Diencephalon (tissue), 1 donor: ENCODE measurements around the gene C6orf136. TPM values are rescaled to one million over a fixed set of nuclear protein-coding genes. Genes with fewer than 3 reads are reported as not detected.

Source experiments
- total RNA-seq: library from RNA; depleted of rRNA; stranded (reverse); fragments of >200 nt; gene quantifications from one replicate; pipeline ENCODE4 v1.2.3, GENCODE V29; 2014

C6orf136 gene
- 12.0 TPM for total RNA-seq

DNA sequence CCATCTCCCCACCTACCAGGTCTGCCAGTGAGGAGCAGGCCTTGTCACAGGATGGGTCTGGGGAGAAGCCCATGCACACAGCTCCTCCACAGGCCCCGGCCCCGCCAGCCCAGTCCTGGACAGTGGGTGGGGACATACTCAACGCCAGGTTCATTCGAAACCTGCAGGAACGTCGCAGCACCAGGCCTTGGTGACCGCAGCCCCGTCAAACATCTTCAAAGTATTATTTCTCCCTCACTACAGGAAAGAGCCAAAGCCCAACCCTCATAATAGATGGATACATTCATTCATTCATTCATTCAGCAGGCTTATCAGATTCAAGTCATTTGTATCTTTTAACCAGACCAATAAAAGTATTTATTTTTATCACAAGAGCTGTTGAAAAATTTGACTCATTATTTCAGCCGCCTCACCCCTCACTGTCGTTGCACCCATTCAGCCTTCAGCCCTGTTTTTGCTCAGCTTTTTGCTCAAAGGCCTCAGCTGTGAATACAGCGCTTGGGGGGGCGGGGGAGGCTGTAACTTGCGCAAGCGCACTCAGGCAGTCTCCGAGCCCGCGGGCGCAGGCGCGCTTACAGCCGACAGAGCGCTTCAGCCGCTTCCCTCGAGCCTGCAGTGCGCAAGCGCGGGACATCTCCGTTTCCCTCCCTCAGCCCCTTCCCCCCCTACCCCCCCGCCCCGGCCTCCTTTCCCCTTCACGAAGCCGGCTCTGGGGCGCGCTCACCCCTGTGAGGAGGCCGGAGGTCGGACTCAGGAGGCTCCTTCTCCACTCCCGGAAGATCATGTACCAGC is at the start of gene C6orf136:
TSS of gene C6orf136 (plus strand) at position 684 of the 792 bp plus-strand sequence. CDS start at position 783, 99 bp downstream.

DNA sequence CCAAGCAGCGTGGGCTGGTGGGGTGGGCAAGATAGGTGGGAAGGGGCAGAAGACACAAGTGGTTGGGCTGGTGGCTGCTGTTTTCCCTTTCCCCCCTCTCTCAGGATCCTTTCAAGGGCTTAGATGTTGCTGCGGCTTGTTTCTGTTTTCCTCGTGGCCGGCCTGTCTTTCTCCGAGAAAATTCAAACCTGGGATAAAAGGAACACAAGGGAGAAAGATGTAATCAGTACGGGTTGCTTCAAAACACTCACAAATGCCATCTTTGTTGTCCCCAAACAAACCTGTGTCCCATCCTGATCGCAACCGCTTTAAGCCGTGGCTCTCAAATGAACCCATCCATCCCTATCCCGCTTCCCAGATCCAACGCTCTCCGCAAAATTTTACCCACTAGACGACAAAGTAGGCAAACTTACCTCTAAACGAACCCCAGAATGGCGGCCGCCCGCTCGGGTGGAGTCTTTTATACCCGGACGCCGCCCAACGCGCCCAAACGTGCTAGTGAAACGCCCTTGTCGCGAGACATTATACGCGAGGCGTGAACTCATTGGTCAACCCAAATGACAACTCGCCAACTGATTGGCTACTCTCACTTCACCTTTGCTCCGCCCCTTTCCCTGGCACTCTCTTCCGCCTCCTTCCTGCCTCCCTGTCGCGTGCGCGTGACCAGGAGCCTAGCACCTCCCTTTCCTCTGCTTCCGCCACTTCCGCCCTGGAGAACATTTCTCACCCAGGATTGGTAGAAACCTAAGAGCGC is 29.9 kb upstream of the C6orf136 start, which contains the start of gene PPP1R10:
TSS of gene PPP1R10 (minus strand) at position 433 of the 754 bp plus-strand sequence. CDS start 7,299 bp downstream, outside the sequence.

GRCh38 chr6:30617565-30618269 is 29.2 kb upstream of the C6orf136 start, which contains the start of gene MRPS18B:
MRPS18B (plus strand) TSS chr6:30617840; CDS start chr6:30617866, 26 bp downstream.

DNA sequence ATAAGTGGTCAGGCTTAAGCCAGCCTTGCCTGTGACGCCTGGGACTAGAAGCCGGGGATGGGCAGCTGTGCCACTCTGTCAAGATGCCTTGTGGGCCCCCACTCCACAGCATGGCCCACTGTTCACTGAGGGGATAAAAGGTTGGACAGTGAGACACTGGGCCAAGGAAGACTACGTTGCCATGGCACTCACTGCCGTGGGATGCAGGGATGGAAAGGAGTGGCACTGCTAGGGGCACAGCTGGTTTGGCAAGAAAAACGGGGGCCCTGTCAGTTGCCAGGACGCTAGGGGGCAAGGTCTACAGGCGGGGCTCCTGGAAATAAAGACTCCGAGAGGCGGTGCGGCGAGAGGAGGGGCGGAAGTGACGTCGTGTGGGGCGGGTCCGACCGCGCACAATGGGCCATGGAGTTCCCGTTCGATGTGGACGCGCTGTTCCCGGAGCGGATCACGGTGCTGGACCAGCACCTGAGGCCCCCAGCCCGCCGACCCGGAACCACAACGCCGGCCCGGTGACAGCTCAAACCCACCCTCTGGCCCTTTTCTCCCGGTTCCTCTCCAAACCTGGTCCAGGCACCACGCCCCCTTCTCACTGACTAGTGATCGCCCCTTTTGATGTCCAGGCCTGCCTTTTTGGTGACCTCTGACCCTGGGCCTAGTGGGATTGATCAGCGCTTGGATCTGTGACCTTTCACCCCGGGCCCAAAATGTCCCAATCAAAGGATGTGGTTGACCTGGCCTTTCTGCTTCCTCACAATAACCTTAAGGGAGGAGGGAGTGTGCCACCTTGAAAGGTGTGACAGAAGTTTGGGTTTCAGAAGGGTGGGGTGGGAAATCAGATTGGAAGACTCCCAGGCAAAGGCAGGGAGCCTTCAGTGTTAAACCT is 20.2 kb upstream of the C6orf136 start, which contains the start of gene ATAT1:
TSS of gene ATAT1 (plus strand) at position 391 of the 883 bp plus-strand sequence.

DNA sequence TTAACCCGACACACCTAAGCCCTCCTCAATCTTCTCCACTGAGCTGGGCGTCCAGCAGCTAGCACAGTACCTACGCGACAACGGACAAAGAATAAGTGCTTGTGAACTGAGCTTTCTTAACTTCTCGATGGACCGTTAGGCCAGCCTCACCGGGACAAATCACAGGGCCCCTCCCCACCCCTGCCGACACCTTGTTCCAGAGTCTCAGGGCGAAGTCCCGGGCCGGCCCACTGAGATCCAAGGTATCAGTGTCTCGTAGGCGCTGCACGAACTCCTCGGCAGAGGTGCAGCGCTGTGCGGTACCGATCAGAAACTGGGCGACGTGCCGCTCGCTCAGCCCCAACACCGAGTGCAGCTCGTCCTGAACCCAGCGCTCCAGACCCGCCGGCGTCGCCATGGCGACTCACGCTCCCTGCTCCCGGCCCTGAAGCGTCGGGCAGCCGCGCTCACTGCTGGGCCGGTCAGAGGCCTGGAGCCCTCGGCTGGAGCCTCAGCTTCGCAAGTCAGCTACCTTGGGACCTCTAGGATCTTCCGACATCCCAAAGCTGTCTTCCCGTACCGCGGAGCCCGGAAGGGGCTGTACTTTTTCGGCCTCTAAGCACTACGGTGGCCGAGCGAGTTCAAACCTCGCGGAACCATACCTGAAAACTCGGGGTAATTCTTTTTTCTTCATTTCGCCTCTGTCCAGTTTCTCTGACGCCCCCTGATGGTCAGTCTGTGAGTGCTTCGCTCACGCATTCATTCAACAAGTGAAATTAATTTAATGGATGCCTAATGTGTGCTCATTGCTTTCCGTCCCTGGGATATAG is 25.7 kb downstream of the C6orf136 start, which contains the start of gene DHX16:
TSS of gene DHX16 (minus strand) at position 562 of the 809 bp plus-strand sequence. CDS start at position 397, 165 bp downstream.

DNA sequence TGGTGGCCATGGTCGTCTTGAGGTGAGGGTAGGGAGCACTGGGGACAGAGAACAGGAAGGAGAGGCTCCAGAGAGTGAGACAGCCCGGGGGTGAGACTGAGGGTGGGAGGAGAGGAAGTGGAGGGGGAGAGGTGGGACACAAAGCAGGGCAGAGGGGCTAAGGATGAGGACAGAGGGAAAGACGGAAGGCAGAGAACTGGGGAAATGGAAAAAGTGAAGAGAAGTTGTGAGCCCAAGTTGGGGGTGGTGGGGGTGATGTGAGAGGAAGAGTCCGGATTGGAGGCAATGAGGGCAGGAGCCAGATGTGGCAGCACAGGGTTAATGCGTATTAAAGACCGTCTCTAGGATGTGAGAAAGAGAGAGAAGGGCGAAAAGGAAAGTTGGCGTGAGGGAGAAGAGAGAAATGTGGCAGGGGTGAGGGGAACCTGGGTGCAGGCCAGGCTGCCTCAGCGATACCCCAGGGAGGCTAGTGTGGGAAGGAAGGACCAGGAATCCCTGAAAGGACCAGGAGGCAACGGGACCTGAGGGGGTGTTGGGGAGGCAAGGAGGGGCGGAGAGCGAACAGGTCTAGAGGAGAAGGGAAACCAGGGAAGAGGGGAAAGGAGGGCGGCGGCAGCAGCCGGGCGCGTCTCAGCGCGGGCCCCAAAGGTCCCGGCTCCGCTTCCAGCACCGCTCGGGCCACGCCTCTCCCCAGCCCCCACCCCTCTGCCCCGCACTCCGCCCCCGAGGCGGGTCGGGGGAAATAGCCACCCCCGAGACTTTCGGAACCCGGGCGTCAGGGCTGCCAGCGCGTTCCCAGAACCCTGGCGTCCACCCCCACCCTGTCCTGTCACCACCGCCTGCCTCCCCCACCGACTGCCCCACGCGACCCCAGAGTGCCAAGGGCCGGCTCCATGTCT is 39.3 kb downstream of the C6orf136 start, which contains the start of gene PPP1R18:
TSS of gene PPP1R18 (minus strand) at position 637 of the 899 bp plus-strand sequence. CDS start at position 10, 627 bp downstream.

DNA sequence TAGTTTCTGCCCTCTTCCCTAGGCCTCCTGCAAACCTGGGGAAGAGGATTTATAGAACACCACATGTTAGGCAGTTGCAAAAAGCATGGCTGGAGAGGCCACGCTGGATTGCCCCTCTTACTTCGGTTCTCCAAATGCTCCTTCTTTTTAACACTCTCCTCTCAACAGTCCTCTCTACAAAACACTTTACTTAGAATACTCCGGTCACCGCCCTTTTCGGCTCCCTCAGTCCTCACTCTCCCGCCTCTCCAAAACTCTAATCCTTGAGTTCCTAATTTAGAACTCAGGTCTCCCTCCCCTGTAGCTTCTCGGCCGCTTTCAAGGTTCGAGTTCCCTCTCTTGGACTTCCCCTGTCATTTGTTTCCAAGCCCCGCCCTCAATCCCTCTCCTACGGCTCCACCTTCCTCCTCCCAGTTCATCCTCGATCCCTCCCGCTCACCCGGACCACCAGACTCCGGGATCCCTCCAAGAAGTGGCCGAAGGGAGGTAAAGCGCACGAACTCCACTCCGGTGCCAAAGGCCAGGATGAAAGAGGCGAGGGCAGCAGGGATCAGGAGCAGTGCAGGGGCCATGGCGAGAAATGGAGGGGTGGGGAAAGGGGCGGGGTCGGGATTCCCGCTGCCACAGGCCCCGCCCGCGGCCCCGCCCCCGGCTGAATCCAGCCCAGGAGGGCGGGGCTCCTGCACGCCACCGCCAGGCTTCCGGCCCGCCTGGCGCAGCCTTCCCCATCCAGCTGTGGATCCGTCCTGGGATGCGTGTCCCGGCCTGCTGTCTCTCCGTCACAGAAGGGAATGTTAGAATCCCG is 43.7 kb downstream of the C6orf136 start, which contains the start of gene NRM:
TSS of gene NRM (minus strand) at position 582 of the 805 bp plus-strand sequence. CDS start at position 572, 10 bp downstream.

Other genes starting within 250 kb of the C6orf136 start
- 44.1 TPM for gene HLA-E, start 157.6 kb upstream of the C6orf136 start, total RNA-seq
- 49.4 TPM for gene GNL1, start 90.6 kb upstream of the C6orf136 start, total RNA-seq
- 13.4 TPM for gene PRR3, start 89.8 kb upstream of the C6orf136 start, total RNA-seq
- 36.0 TPM for gene ABCF1, start 75.7 kb upstream of the C6orf136 start, total RNA-seq
- 32.1 TPM for gene PPP1R10, start 29.9 kb upstream of the C6orf136 start, total RNA-seq
- gene MRPS18B, start 29.3 kb upstream of the C6orf136 start, total RNA-seq, result 84.4 TPM
- 55.1 TPM for gene ATAT1, start 20.3 kb upstream of the C6orf136 start, total RNA-seq
- 21.7 TPM for gene DHX16, start 25.9 kb downstream of the C6orf136 start, total RNA-seq
- gene PPP1R18, start 39.5 kb downstream of the C6orf136 start, total RNA-seq, result 26.8 TPM
- 2.1 TPM for gene NRM, start 43.9 kb downstream of the C6orf136 start, total RNA-seq
- gene MDC1, start 70.1 kb downstream of the C6orf136 start, total RNA-seq, result 6.5 TPM
- gene TUBB, start 73.2 kb downstream of the C6orf136 start, total RNA-seq, result 1,178 TPM
- gene FLOT1, start 95.6 kb downstream of the C6orf136 start, total RNA-seq, result 62.5 TPM
- gene IER3, start 97.4 kb downstream of the C6orf136 start, total RNA-seq, result 3.5 TPM
- gene DDR1, start 237.4 kb downstream of the C6orf136 start, total RNA-seq, result 164 TPM